Colon (tissue), 2 donors: ENCODE data around the gene IGSF9.
A peak's percentile ranks its signal among the peaks of the same experiment; 100 is the strongest.

Experiments
- FAIRE-seq: peaks from 2 replicates; lab custom pipeline; 2012; peaks lifted over from hg19 to GRCh38; lab: Jason Lieb, UNC
- donor health status: control.
- donor health status: control.

Gene IGSF9

GRCh38 chr1:159972443-159973205 lies 27.2 kb upstream of the IGSF9 start:
- FAIRE-seq: no peak

GRCh38 chr1:159970932-159971342 lies 25.5 kb upstream of the IGSF9 start:
- no peak for FAIRE-seq

- no peak for FAIRE-seq
Measured at GRCh38 chr1:159968901-159969300, 23.5 kb upstream of the IGSF9 start.

- FAIRE-seq: no peak
Measured at GRCh38 chr1:159965263-159965662, 19.9 kb upstream of the IGSF9 start.

- no peak for FAIRE-seq
Measured at GRCh38 chr1:159964144-159964543, 18.7 kb upstream of the IGSF9 start.

- FAIRE-seq: no peak
Measured at GRCh38 chr1:159962176-159962575, 16.8 kb upstream of the IGSF9 start.

GRCh38 chr1:159961636-159962035 lies 16.2 kb upstream of the IGSF9 start:
- no peak for FAIRE-seq

GRCh38 chr1:159960721-159961381 lies 15.4 kb upstream of the IGSF9 start:
- FAIRE-seq: peak; percentile 36

- no peak for FAIRE-seq
Measured at GRCh38 chr1:159959451-159959850, 14.0 kb upstream of the IGSF9 start.

GRCh38 chr1:159958719-159959380 lies 13.4 kb upstream of the IGSF9 start:
- no peak for FAIRE-seq

- no peak for FAIRE-seq
Measured at GRCh38 chr1:159957824-159958268, 12.4 kb upstream of the IGSF9 start.

- FAIRE-seq: no peak
Measured at GRCh38 chr1:159955456-159955855, 10.0 kb upstream of the IGSF9 start.

- no peak for FAIRE-seq
Measured at GRCh38 chr1:159953536-159954515, 8.4 kb upstream of the IGSF9 start, which contains the start of gene SLAMF9. SLAMF9 (minus strand) TSS chr1:159954237; CDS start chr1:159954137, 100 bp downstream.

- no peak for FAIRE-seq
Measured at GRCh38 chr1:159952932-159953331, 7.5 kb upstream of the IGSF9 start.

GRCh38 chr1:159951551-159951950 lies 6.1 kb upstream of the IGSF9 start:
- FAIRE-seq: no peak

- FAIRE-seq: no peak
Measured at GRCh38 chr1:159951016-159951415, 5.6 kb upstream of the IGSF9 start.

- FAIRE-seq: no peak
Measured at GRCh38 chr1:159949981-159950381, 4.6 kb upstream of the IGSF9 start.

- no peak for FAIRE-seq
Measured at GRCh38 chr1:159949123-159949522, 3.7 kb upstream of the IGSF9 start.

GRCh38 chr1:159947942-159948341 lies 2.5 kb upstream of the IGSF9 start:
- FAIRE-seq: no peak

- no peak for FAIRE-seq
Measured at GRCh38 chr1:159946242-159947187, 1.1 kb upstream of the IGSF9 start.
